Measurements from ENCODE around the gene RFX2. TPM values are rescaled to one million over a fixed set of nuclear protein-coding genes. Genes with fewer than 3 reads are reported as not detected.
"Not testable (repeated sequence)": the region's sequence is repeated elsewhere in the genome, so short reads cannot be mapped to it uniquely, and the experiment has no call there.

RFX2 gene
- total RNA-seq, 4 donors from 2014 or later: 0.31 to 10.5 (median 2.2) TPM

DNA sequence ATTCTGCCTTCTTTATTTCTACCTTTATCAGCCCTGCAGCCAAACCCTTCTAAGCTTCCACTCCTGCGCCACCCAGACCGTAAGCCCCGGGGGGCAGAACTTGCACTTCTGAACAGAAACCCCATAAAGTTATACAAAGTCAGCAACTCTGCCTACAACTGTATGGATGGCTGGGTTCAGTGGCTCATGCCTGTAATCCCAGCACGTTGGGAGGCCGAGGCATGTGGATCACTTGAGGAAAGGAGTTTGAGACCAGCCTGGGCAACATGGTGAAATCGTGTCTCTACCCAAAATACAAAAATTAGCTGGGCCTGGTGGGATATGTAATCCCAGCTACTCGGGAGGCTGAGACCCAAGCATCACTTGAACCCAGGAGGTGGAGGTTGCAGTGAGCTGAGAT lies 142.7 kb downstream of the RFX2 start:
- ATAC-seq (no peak), DNase-seq (no peak)
- Histone ChIP-seq H3K36me3 (no peaks in the 10 kb centered on the region), H3K27ac (peak overlapping the region; percentile 27 to 54 (median 50)), H3K27me3 (no peaks in the 10 kb centered on the region), H3K4me1 (peaks cover 47 to 57% of the 10 kb centered on the region in 2 donors), H3K4me3 (no peak overlapping the region), H3K9me3 (no peaks in the 10 kb centered on the region)
- intact Hi-C loops (cut with DNase I; ENCODE audit: low total_unique reads) (no loop called here), in situ Hi-C loops (cut with MboI; ENCODE audit: low sequenced_read_pairs in 4 of 4) (no loop called here)
- no peak for TF ChIP-seq POLR2A (IDR thresholded peaks at IDR 0.05)
- TF ChIP-seq, protein P1, sequence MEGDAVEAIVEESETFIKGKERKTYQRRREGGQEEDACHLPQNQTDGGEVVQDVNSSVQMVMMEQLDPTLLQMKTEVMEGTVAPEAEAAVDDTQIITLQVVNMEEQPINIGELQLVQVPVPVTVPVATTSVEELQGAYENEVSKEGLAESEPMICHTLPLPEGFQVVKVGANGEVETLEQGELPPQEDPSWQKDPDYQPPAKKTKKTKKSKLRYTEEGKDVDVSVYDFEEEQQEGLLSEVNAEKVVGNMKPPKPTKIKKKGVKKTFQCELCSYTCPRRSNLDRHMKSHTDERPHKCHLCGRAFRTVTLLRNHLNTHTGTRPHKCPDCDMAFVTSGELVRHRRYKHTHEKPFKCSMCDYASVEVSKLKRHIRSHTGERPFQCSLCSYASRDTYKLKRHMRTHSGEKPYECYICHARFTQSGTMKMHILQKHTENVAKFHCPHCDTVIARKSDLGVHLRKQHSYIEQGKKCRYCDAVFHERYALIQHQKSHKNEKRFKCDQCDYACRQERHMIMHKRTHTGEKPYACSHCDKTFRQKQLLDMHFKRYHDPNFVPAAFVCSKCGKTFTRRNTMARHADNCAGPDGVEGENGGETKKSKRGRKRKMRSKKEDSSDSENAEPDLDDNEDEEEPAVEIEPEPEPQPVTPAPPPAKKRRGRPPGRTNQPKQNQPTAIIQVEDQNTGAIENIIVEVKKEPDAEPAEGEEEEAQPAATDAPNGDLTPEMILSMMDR (IDR thresholded peaks at IDR 0.05 in 4 of 5, conservative IDR thresholded peaks at IDR 0.05 in 1 of 5): no peak

DNA sequence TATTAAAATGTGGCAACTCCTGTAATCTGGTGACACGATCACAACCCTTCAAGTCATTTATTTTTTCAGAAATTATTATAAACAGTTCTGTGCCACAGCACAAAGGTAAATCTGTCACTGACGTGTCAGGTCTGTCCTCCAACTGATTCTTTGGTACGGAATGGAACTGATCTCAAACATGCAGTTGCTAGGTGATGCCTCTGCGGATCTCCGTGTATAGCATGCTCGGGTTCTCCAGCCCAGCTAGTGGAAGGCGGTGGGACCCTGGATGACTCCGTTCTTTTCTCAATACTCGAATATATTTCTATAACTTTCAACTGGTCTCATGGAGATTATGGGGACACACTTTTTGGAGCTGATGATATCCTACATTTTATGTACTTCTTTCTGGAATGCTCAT lies 143.4 kb downstream of the RFX2 start:
- no peaks in the 10 kb centered on the region for H3K27me3 ChIP-seq
- H3K27ac ChIP-seq: no peak overlapping the region
- H3K4me3 ChIP-seq: no peak overlapping the region
- no peaks in the 10 kb centered on the region for H3K9me3 ChIP-seq
- ATAC-seq (no peak), DNase-seq (no peak)
- in situ Hi-C loops (cut with MboI; ENCODE audit: low sequenced_read_pairs in 4 of 4): no loop called here
- no peaks in the 10 kb centered on the region for H3K36me3 ChIP-seq
- intact Hi-C loops (cut with DNase I; ENCODE audit: low total_unique reads): no loop called here
- H3K4me1 ChIP-seq: peaks cover 53 to 63% of the 10 kb centered on the region in 2 donors
- TF ChIP-seq POLR2A (IDR thresholded peaks at IDR 0.05): no peak
- TF ChIP-seq, protein P1 (IDR thresholded peaks at IDR 0.05 in 4 of 5, conservative IDR thresholded peaks at IDR 0.05 in 1 of 5): no peak

DNA sequence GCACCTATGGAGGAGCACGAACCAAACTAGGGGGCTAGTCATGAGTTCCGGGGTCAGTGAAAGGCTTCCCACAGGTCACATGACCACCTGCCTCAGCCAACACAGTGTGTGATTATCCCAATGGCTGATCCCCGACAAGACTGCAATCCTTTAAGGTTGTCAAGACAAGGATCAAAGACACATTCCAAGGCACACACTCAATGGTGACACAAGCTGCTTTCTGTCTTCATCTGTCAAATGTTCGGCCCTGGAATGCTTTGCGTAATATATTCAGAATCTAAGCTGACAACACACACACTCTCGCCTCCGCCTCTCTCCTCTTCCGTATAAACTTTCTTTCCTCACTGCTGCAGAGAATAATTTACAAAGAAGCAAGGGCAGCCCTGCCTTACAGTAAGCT lies 144.1 kb downstream of the RFX2 start:
- in situ Hi-C loops (cut with MboI; ENCODE audit: low sequenced_read_pairs in 4 of 4): no loop called here
- no peak overlapping the region for H3K4me3 ChIP-seq
- no peak for TF ChIP-seq POLR2A (IDR thresholded peaks at IDR 0.05)
- TF ChIP-seq, protein P1 (IDR thresholded peaks at IDR 0.05 in 4 of 5, conservative IDR thresholded peaks at IDR 0.05 in 1 of 5): no peak

DNA sequence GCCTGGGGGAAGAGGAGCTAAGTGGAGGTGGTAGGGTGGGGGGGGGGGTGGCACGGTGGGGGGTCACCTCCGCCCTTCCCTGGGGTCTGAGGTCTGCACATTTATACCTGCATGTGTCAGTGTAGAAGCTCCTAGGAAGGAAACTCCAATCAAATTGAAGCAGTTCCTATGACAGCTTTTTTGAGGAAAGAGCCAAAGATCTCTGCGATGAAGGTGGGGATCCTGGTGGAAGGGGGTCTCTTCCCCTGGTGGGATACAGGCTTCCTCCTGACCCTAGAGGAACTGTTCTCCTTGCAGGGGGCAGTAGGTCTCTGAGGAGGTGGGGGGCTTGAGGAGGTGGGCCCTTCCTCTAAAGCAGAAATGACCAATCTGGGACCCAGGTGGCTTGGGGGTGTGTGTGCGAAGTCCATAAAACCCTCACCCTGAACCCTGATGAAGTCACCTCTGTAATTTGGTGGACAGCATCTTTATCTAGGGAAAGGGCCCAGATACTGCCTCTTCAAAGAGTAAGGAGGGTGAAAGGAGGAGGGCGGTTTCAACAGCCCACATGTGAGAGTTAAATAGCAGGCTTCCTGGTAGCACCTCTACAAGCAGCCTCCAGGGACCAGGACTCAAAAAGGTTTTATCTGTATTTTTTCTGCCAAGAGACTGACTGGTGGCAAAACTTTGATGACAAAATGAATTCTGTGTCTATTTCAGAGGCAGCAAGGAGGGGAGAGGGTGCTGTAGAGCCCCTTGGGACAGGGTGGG lies 145.3 kb downstream of the RFX2 start:
- DNase-seq (no peak), ATAC-seq (no peak)
- H3K9me3 ChIP-seq: no peaks in the 10 kb centered on the region
- H3K27ac ChIP-seq: no peak overlapping the region
- no peak for TF ChIP-seq POLR2A (IDR thresholded peaks at IDR 0.05)
- peaks cover 68 to 73% of the 10 kb centered on the region in 2 donors for H3K4me1 ChIP-seq
- no peaks in the 10 kb centered on the region for H3K27me3 ChIP-seq
- no peak overlapping the region for H3K4me3 ChIP-seq
- in situ Hi-C loops (cut with MboI; ENCODE audit: low sequenced_read_pairs in 4 of 4): no loop called here
- H3K36me3 ChIP-seq: no peaks in the 10 kb centered on the region
- intact Hi-C loops (cut with DNase I; ENCODE audit: low total_unique reads): no loop called here

More for the DNA sequence above, 144.1 kb downstream of the RFX2 start:
- H3K36me3 ChIP-seq: no peaks in the 10 kb centered on the region
- peak overlapping the region in 1 of 4 donors; percentile 19 for H3K27ac ChIP-seq
- ATAC-seq (peak; percentile 25 to 42), DNase-seq (no peak)
- H3K4me1 ChIP-seq: peaks cover 56 to 66% of the 10 kb centered on the region in 2 donors
- intact Hi-C loops (cut with DNase I; ENCODE audit: low total_unique reads): no loop called here
- no peaks in the 10 kb centered on the region for H3K9me3 ChIP-seq
- no peaks in the 10 kb centered on the region for H3K27me3 ChIP-seq

DNA sequence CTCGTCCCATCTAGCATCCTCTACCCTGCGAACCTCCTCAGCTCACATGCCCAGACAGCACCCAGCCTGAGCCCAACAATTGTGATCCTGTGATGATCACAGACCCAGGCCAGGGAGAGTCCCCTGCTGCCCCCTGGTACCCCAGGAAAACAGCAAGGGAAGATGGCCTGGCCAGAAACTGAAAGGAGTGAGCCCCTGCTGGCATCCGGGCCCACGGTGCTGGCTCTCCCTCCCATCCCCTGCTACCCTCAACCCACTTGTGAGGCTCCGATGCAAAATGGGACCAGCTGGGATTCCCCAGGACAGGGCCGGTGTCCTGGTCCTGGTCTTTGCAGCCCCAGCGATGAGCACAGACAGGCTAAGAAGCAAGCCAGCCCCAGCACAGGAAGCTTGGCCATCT lies 146.4 kb downstream of the RFX2 start:
- in situ Hi-C loops (cut with MboI; ENCODE audit: low sequenced_read_pairs in 4 of 4) (no loop called here), intact Hi-C loops (cut with DNase I; ENCODE audit: low total_unique reads) (no loop called here)
- no peaks in the 10 kb centered on the region for H3K9me3 ChIP-seq
- ATAC-seq: no peak
- no peaks in the 10 kb centered on the region for H3K27me3 ChIP-seq
- H3K4me1 ChIP-seq: peaks cover 70 to 74% of the 10 kb centered on the region in 2 donors
- DNase-seq: no peak
- no peaks in the 10 kb centered on the region for H3K36me3 ChIP-seq
- H3K27ac ChIP-seq: no peak overlapping the region
- H3K4me3 ChIP-seq: no peak overlapping the region
- TF ChIP-seq, protein P1 (IDR thresholded peaks at IDR 0.05 in 4 of 5, conservative IDR thresholded peaks at IDR 0.05 in 1 of 5): no peak
- no peak for TF ChIP-seq POLR2A (IDR thresholded peaks at IDR 0.05)

DNA sequence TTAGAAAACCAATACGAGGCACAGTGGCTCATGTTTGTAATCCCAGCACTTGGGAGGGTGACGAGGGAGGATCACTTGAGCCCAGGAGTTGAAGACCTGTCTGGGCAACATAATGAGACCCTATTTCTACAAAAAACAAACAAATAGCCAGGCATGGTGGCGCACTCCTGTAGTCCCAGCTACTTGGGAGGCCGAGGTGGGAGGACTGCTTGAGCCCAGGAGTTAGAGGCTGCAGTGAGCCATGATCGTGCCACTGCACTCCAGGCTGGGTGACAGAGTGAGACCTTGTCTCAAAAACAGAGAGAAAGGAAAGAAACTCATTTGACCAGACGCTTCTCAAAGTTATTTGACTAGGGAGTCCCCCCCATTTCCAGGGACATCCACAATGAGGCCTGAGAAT lies 147.0 kb downstream of the RFX2 start:
- H3K27me3 ChIP-seq; DNase-seq; H3K36me3 ChIP-seq; H3K9me3 ChIP-seq; intact Hi-C loops (cut with DNase I; ENCODE audit: low total_unique reads); ATAC-seq; H3K4me3 ChIP-seq; in situ Hi-C loops (cut with MboI; ENCODE audit: low sequenced_read_pairs in 4 of 4); H3K27ac ChIP-seq: not testable (repeated sequence)
- peaks cover 70 to 74% of the 10 kb centered on the region in 2 donors for H3K4me1 ChIP-seq

All from gastrocnemius medialis (tissue), 4 donors.